T-cell (primary cell): ENCODE measurements around the gene CYRIA. TPM values are rescaled to one million over a fixed set of nuclear protein-coding genes. Genes with fewer than 3 reads are reported as not detected.

Experiments
- ATAC-seq, 4 experiments: fragments of 200-7000 bp in 3 of 4; fragments of 150-1000 bp in 1 of 4; cut with Tn5 transposase; replicated peaks in 1 of 4; 1 replicate in 3 of 4; 2 replicates in 1 of 4; pipeline ENCODE4 v1.10.0; 2021; ENCODE audit warnings: moderate library complexity in 3 of 4, mild to moderate bottlenecking in 2 of 4, moderate number of reproducible peaks in 1 of 4
- CTCF ChIA-PET, 2 donors: fragments of 300-600 bp; sonication (Branson Sonifier 250); formaldehyde crosslinking; loops; one replicate each; lab custom pipeline; 2022; ENCODE audit warnings: antibody characterized with exemption in 2 of 2; lab: Charles Lee
- POLR2A ChIA-PET, 2 donors: fragments of 300-600 bp; sonication (Branson Sonifier 250); formaldehyde crosslinking; loops; one replicate each; lab custom pipeline; 2022; ENCODE audit warnings: antibody characterized with exemption in 2 of 2; lab: Charles Lee
- DNase-seq, 35 experiments: peaks; one replicate each; pipeline versions ENCODE4 v3.0.0 to v3.0.0-alpha.2; 2013 to 2023
- H3K27ac ChIP-seq: one replicate; pipeline ENCODE4 v1.5.1; 2013; ENCODE audit warnings: low read length
- H3K27me3 ChIP-seq, 2 experiments: replicated peaks in 1 of 2; 1 replicate in 1 of 2; 2 replicates in 1 of 2; pipeline versions ENCODE4 v1.6.1 to v1.7.0; 2013; ENCODE audit warnings: low read length in 1 of 2, mixed read lengths in 1 of 2; ENCODE audit not compliant: control insufficient read depth in 2 of 2, insufficient read depth in 2 of 2; ENCODE audit errors: extremely low read depth in 1 of 2
- H3K36me3 ChIP-seq, 2 donors: 1 replicate in 1 of 2; 2 replicates in 1 of 2; pipeline versions ENCODE4 v1.6.1 to v1.7.0; 2013; ENCODE audit warnings: low read length in 1 of 2; ENCODE audit not compliant: control insufficient read depth in 2 of 2, insufficient read depth in 1 of 2; ENCODE audit errors: extremely low read depth in 1 of 2
- H3K4me1 ChIP-seq, 2 experiments: 1 replicate in 1 of 2; 2 replicates in 1 of 2; pipeline versions ENCODE4 v1.6.1 to v1.7.0; 2013; ENCODE audit warnings: low read length in 2 of 2, mixed read lengths in 1 of 2; ENCODE audit not compliant: insufficient read depth in 2 of 2, control insufficient read depth in 1 of 2; ENCODE audit errors: extremely low read depth in 1 of 2
- H3K4me3 ChIP-seq, 2 donors: 1 replicate in 1 of 2; 2 replicates in 1 of 2; pipeline versions ENCODE4 v1.5.1 to v1.7.0; 2013; ENCODE audit warnings: mild to moderate bottlenecking in 2 of 2, low read length in 1 of 2, moderate library complexity in 1 of 2; ENCODE audit not compliant: control insufficient read depth in 1 of 2; ENCODE audit errors: extremely low read depth in 1 of 2
- H3K9me3 ChIP-seq: 2 replicates; pipeline ENCODE4 v1.7.0; 2013
- H3K27ac Mint-ChIP-seq, 2 donors: one replicate each; pipeline ENCODE4 v1.8.0; 2020 to 2021; ENCODE audit warnings: mild to moderate bottlenecking in 2 of 2, mixed read lengths in 2 of 2
- H3K27me3 Mint-ChIP-seq, 2 donors: one replicate each; pipeline ENCODE4 v1.8.0; 2021 to 2022; ENCODE audit warnings: mixed read lengths in 2 of 2
- H3K36me3 Mint-ChIP-seq: one replicate; pipeline ENCODE4 v1.8.0; 2021; ENCODE audit warnings: mixed read lengths
- H3K4me1 Mint-ChIP-seq, 3 donors: one replicate each; pipeline ENCODE4 v1.8.0; 2020 to 2022; ENCODE audit warnings: mixed read lengths in 3 of 3, mild to moderate bottlenecking in 1 of 3
- H3K4me3 Mint-ChIP-seq, 3 donors: one replicate each; pipeline ENCODE4 v1.8.0; 2020 to 2022; ENCODE audit warnings: mild to moderate bottlenecking in 3 of 3, mixed read lengths in 3 of 3, moderate library complexity in 3 of 3
- H3K9me3 Mint-ChIP-seq, 3 donors: one replicate each; pipeline ENCODE4 v1.8.0; 2020 to 2022; ENCODE audit warnings: mixed read lengths in 3 of 3
- WGBS: methylation state at CpG from one replicate; pipeline ENCODE4 v1.1.5; 2013; ENCODE audit warnings: missing lambda C conversion rate; ENCODE audit not compliant: insufficient coverage; 5-methylcytosine and 5-hydroxymethylcytosine counted together
- total RNA-seq, 35 experiments: library from RNA in 6 of 35; stranded (reverse) in 6 of 35; fragments of 120-200 nt in 1 of 35; gene quantifications; one replicate each; pipeline versions ENCODE4 v1.2.1 to v1.2.4 and lab custom pipeline; 2013 to 2026

The CYRIA gene
- total RNA-seq, 5 donors from 2014 or later (not counting 1 experiment from before 2014, with no cell fraction given), result 1.8 to 3.5 (median 2.8) TPM

- ChIA-PET CTCF (no interaction called here), POLR2A (no interaction called here)
- H3K27ac Mint-ChIP-seq, result no peak overlapping the region
- peaks cover 2 to 9% of the 10 kb centered on the region in 2 donors for H3K27me3 Mint-ChIP-seq
- ATAC-seq, result no peak
- no peak overlapping the region for H3K4me3 Mint-ChIP-seq
- no peaks in the 10 kb centered on the region for H3K36me3 Mint-ChIP-seq
- Histone ChIP-seq H3K9me3 (no peaks in the 10 kb centered on the region), H3K27ac (no peak overlapping the region), H3K27me3 (no peaks in the 10 kb centered on the region), H3K4me1 (no peaks in the 10 kb centered on the region), H3K4me3 (no peak overlapping the region), H3K36me3 (no peaks in the 10 kb centered on the region)
- no CpG with 5 or more reads among the region's 4 CpGs for WGBS
- no peaks in the 10 kb centered on the region for H3K4me1 Mint-ChIP-seq
- peaks cover 4 to 11% (median 8%) of the 10 kb centered on the region in 3 donors for H3K9me3 Mint-ChIP-seq
- DNase-seq, result no peak
These were observed 28.2 kb upstream of the CYRIA start for GRCh38 chr2:16693854-16694253.

GRCh38 chr2:16691261-16691660 is 25.6 kb upstream of the CYRIA start:
- Mint-ChIP-seq H3K27me3 (peaks cover 4 to 17% of the 10 kb centered on the region in 2 donors), H3K4me3 (no peak overlapping the region), H3K27ac (no peak overlapping the region), H3K36me3 (no peaks in the 10 kb centered on the region), H3K4me1 (no peaks in the 10 kb centered on the region), H3K9me3 (peaks cover 0 to 2% (median 0%) of the 10 kb centered on the region in 3 donors)
- Histone ChIP-seq H3K9me3 (no peaks in the 10 kb centered on the region), H3K36me3 (no peaks in the 10 kb centered on the region), H3K4me1 (no peaks in the 10 kb centered on the region), H3K27me3 (no peaks in the 10 kb centered on the region), H3K27ac (no peak overlapping the region), H3K4me3 (no peak overlapping the region)
- ChIA-PET POLR2A (no interaction called here), CTCF (no interaction called here)
- DNase-seq, result no peak
- 96% methylated on average over 5 of the region's 7 CpGs for WGBS
- ATAC-seq, result no peak

GRCh38 chr2:16687955-16688354 is 22.3 kb upstream of the CYRIA start:
- H3K4me3 ChIP-seq, result no peak overlapping the region
- no peaks in the 10 kb centered on the region for H3K9me3 ChIP-seq
- ChIA-PET POLR2A (no interaction called here), CTCF (no interaction called here)
- no peaks in the 10 kb centered on the region for H3K36me3 ChIP-seq
- no peaks in the 10 kb centered on the region for H3K4me1 ChIP-seq
- ATAC-seq, result no peak
- H3K4me1 Mint-ChIP-seq, result no peaks in the 10 kb centered on the region
- WGBS, result 89% methylated on average over 3 of the region's 4 CpGs
- no peaks in the 10 kb centered on the region for H3K36me3 Mint-ChIP-seq
- no peaks in the 10 kb centered on the region for H3K27me3 ChIP-seq
- peaks cover 10 to 13% of the 10 kb centered on the region in 2 donors for H3K27me3 Mint-ChIP-seq
- H3K27ac ChIP-seq, result no peak overlapping the region
- DNase-seq, result no peak
- no peak overlapping the region for H3K27ac Mint-ChIP-seq
- no peaks in the 10 kb centered on the region for H3K9me3 Mint-ChIP-seq
- no peak overlapping the region for H3K4me3 Mint-ChIP-seq

GRCh38 chr2:16687222-16687621 is 21.6 kb upstream of the CYRIA start:
- ChIA-PET POLR2A (no interaction called here), CTCF (no interaction called here)
- DNase-seq (no peak), ATAC-seq (no peak)
- Mint-ChIP-seq H3K4me3 (no peak overlapping the region), H3K36me3 (no peaks in the 10 kb centered on the region), H3K4me1 (no peaks in the 10 kb centered on the region), H3K27ac (no peak overlapping the region), H3K9me3 (no peaks in the 10 kb centered on the region), H3K27me3 (peaks cover 12 to 18% of the 10 kb centered on the region in 2 donors)
- WGBS, result 67% methylated on average over 1 of the region's 1 CpG
- Histone ChIP-seq H3K4me3 (no peak overlapping the region), H3K27me3 (no peaks in the 10 kb centered on the region), H3K27ac (no peak overlapping the region), H3K36me3 (no peaks in the 10 kb centered on the region), H3K9me3 (no peaks in the 10 kb centered on the region), H3K4me1 (no peaks in the 10 kb centered on the region)

GRCh38 chr2:16686641-16687040 is 21.0 kb upstream of the CYRIA start:
- no CpG with 5 or more reads among the region's 2 CpGs for WGBS
- Histone ChIP-seq H3K9me3 (no peaks in the 10 kb centered on the region), H3K27me3 (no peaks in the 10 kb centered on the region), H3K4me1 (no peaks in the 10 kb centered on the region), H3K27ac (no peak overlapping the region), H3K4me3 (no peak overlapping the region), H3K36me3 (no peaks in the 10 kb centered on the region)
- Mint-ChIP-seq H3K27me3 (peaks cover 14 to 22% of the 10 kb centered on the region in 2 donors), H3K27ac (no peak overlapping the region), H3K36me3 (no peaks in the 10 kb centered on the region), H3K9me3 (no peaks in the 10 kb centered on the region), H3K4me1 (no peaks in the 10 kb centered on the region), H3K4me3 (no peak overlapping the region)
- ATAC-seq (no peak), DNase-seq (no peak)
- ChIA-PET POLR2A (no interaction called here), CTCF (no interaction called here)

- Mint-ChIP-seq H3K27ac (no peak overlapping the region), H3K27me3 (peaks cover 12 to 17% of the 10 kb centered on the region in 2 donors), H3K4me3 (no peak overlapping the region), H3K36me3 (no peaks in the 10 kb centered on the region), H3K4me1 (no peaks in the 10 kb centered on the region), H3K9me3 (peaks cover 0 to 2% (median 0%) of the 10 kb centered on the region in 3 donors)
- ATAC-seq (no peak), DNase-seq (no peak)
- Histone ChIP-seq H3K4me3 (no peak overlapping the region), H3K4me1 (no peaks in the 10 kb centered on the region), H3K27ac (no peak overlapping the region), H3K9me3 (no peaks in the 10 kb centered on the region), H3K36me3 (no peaks in the 10 kb centered on the region), H3K27me3 (peaks cover 0 to 2% of the 10 kb centered on the region in 2 experiments)
- ChIA-PET POLR2A (no interaction called here), CTCF (no interaction called here)
These were observed 19.7 kb upstream of the CYRIA start for GRCh38 chr2:16685340-16685715.
